ENCODE results near the gene NUB1.

Gene NUB1

DNA sequence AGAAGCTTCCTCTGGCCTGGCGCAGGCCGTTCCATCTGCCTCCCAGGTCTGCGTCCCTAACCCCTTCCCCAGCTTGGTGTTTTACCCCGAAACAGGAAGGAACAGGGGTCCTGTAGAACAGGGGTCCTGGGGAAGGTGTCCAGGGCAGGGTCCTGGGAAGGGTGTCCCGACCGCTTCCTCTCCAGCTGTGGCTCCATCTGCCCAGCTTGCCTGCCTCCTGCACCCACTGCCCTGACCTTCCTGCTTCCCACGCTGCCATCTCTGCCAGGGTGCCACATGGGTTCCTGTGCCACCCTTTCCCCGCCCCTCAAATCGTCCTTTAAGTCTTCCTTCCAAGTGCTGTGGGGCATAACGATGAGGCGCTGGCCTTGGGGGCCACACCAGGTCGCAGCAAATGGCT lies 35.8 kb downstream of the NUB1 start:
- DNase-seq (ENCODE audit: low read depth, low spot score) = no peak

DNA sequence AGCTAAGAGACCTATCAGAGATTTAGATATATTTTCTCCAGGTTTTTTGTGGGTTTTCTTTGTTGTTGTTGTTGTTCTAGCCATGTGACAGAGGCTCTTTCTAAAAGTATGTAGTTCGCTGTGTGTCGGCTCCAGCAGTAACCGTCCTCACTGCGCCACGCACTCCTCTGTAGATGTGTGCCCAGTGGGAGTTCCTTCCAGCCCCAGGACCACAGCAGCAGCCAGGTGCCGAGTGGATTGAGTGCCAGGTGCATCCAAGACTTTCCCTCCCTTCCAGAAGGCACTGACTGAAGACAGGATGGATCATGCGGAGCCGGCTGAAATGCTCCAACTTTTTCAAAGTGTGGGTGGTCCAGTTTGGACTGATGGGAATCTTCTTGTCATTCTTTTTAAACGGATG lies 36.4 kb downstream of the NUB1 start:
- DNase-seq (ENCODE audit: low read depth, low spot score) = no peak

DNA sequence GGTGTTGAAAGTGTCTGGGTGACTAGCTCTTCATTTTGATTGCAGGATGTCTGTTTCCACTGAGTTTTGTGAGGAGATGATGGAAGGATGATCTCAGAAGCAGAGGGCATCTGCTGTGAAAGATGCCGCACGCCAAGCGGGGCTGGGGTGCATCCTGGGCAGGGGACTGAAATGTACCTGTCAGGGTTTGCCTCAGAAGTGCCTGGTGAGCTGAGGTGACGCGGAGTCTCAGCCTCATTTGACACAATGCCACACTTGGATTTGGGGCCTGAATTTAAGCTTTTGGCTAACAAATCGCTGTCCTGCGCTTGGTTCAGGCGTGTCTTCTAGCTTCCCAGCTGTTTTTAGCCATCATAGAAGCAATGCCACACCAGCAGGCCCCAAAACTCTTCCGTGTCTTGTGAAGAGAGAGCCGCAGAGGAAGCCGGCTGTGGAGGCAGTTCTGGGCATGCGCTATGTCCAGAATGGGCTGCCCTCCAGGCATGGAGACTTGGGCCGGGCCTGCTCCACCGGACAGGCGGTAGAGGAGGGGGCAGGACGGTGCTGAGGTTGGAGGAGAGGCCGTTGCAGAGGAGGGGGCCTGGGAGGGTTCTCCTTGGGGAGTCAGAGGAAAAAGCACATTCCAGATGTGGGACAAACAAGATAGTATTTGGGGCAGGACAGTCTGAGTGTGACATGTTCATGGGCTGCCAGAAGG lies 37.0 kb downstream of the NUB1 start:
- DNase-seq (ENCODE audit: low read depth, low spot score) = no peak

DNA sequence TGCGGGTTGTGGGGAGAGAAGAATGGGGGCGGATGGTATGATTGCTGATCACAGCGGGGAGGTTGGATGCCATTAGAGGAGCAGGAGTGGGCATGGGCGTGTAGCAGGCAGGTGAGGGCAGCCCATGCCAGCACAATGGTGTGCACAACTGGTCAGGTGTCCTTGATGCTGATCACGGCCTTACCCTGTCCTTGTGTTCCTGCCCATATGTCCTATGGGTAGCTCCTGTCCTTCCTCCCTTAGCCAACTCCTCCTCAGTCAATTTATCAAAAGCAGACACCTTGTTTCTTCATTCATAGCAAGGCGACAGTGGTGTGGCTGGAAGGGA lies 37.5 kb downstream of the NUB1 start:
- DNase-seq (ENCODE audit: low read depth, low spot score) = no peak

DNA sequence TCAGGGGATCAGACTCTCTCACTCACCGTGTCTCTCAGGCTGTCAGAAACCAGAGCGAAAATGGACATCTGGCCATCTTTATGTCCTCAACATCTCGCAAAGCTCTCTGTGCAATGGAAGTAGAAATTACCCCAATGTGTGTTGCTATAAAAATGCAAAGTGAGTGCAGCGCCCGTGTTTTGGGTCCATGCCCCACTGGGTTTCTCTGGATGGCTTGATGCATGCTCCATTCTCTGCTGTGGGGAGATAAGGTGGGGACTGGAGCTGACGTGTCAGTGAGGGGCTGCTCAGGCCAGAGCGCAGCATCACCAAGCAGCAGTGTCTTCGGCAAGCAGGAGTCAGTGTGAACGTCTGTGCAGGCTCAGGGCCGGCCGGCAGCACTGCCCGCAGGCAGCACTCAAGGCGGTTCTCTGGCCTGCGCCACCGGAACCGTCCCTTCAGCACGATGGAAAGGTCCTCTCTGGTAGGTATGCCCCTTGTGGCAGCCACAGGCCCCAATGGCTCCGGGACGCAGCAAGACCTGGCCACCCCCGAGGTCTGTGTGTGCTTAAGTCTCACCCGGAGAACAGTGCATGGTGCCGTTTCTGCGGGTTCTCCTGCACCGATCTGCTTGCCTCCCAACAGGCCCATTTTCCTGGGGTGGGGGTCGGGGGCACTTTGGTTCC lies 38.1 kb downstream of the NUB1 start:
- DNase-seq (ENCODE audit: low read depth, low spot score) = no peak

DNA sequence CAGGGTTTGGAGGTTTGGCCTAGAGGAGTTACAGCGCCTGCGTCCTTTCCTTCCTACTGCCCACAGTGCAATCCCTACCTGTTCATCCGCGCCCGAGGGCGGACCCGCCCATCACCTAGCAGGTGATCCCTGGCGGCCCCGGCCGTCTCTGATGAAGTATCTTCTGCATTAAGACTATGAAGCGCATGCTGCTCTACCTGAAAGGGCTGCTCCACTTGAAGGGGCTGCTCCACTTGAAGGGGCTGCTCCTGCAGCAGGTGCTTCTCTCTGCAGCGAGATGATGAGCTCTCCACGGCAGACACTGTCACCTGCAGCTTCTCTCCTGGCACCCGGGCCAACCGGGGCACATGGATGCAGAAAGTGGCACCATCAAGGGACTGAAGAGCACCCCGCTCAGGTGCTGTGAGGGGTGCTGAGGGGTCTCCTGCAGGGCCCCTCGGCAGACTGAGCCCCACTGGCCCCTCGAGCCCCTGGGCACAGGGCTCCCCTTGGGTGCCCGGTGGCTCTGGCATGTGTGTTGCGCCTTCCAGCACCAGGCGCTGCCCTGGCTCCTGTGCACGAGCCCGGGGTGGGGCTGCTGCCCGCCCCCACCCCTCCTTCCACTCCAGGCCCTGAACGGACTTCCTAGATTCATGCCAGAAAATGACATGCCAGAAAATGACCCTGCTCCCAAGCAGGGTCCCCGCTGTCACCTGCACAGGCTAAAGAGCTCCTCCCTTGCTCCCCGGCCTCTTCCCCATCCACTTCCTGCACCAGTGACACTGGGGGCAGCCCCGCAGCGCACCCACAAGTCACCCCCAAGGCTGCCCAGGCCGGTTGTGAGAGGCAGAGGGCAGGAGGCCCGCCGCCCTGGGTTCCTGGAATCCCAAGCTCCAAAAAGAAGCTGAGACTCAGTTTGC lies 38.8 kb downstream of the NUB1 start:
- DNase-seq (ENCODE audit: low read depth, low spot score) = no peak

DNA sequence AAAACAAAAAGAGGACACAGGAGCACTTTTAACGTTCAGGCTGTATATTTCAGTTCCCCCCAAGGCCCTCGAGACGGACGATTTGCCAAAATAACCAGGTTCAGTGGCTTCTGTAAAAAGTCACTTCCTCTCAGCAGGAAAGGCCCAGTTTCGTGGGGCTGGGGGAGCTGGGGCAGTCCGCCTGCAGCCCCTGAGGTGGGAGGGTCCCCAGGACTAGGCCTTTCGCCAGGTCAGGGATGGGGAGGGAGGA lies 39.4 kb downstream of the NUB1 start:
- no peak for DNase-seq (ENCODE audit: low read depth, low spot score)

DNA sequence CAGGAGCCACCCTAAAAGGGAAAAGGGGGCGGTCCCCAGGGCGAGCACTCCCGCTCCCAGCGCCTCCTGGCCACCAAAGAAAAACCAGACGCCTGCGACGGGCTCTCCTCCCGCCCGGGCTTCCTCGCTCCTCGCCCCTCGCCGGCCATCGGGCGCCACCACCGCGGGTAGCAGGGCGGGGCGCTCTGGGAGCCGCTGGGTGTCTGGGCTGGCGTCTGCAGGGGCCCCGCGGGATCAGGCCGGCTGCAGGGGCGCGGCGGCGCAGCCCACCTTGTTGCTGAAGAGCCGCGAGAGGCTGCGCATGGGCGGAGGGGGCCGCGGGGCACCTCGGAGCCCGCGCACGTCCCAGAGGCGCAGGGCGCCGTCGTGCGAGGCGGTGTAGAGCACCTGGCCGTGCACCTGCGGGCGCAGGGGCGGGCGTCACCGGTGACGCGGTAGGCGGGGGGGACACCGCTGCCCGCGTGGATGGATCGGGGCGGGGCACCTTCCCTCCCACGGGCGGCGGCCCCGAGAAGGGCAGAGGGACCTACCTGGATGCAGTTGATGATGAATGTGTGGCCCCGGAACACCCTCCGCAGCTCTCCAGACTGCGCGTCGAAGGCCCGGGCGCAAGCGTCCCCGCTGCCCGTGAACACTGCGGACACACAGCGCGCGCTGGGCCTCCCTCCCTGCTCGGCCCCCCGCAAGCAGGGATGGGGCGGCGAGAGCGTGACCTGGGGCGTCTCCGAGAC lies 39.9 kb downstream of the NUB1 start:
- no peak for DNase-seq (ENCODE audit: low read depth, low spot score)

DNA sequence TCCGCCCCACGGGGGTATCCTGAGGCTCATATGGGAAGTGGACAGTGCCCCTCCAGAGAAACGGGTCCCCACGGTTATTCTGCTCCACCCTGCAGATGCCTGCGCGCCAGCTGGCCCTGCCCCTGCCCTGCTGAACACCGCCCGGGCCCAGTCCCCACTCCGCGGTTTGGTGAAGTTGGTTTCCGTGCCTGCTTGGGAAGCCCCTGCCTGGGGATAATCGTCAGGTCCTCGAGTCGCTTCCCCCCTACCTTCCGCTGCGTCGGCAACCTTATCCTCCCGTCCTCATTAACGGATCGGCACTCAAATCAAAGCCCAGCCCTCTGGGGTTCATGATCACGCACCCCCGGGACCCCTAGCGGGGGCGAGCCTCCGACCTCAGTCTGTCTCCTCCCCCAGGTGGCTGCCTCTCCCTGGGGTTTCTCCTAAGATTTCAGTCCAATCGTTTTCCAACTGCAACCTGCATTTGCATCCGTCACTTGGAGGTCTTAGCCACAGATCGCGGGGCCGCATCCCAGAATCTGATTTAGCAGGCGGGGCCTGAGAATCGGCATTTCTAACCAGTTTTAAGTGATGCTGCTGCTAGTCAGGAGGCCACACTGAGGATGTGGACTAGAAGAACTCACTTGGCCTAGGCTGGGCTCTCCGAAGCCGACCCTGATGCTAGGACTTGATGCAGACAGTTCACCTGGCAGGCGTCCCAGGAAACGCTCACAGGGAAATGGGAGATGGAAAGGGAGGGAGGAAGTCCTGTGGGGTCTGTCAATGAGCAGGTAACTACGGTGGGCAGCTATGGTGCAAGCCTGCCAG lies 40.7 kb downstream of the NUB1 start:
- DNase-seq (ENCODE audit: low read depth, low spot score) = no peak

DNA sequence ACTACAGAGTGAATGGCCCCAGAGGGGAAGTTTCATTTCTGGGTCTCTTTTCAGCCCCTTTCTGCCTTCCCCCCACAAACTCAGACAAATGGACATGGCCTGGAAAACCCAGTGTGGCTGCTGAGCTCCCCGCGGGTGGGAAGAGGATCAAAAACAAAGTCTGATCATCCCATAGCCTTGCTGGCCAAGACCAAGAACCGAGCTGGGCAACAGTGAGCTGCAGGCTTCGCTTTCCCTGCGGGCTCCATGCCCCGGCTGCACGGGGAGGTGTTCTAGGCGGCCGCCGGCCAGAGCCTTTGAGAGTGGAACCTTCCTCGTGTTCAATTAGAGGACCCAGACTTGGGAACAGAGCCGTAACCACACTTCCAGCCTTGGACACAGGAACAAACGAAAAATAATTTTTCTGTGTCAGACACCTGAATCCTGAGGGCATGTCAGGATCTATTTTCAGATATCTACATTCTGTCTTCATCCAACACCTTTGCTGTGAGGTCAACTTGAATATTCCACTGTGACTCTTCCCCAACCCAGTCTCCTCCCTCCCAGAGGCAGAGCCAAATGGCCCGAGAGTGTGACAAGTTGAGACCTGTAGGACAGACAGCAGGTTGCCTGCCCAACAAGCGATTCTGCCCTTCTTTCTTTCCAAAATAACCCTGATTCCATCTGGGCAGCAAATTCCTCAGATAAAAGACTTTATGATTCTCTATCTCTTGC lies 42.2 kb downstream of the NUB1 start:
- no peak for DNase-seq (ENCODE audit: low read depth, low spot score)

DNA sequence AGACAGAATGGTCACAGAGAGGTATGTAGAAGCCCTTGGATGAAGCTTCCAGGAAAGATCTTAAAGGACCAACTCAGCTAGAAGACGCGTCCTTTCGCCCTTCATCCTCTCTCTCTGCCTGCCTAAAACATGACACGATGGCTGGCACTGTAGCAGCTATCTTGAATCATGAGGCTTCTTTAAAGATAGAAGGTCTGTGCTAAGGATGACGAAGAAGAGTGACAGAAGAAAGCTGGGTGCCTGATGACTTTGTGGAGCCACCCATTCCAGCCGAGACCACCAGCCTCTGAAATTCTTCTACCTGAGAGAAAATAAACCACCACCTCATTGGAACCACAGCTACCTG lies 42.7 kb downstream of the NUB1 start:
- DNase-seq (ENCODE audit: low read depth, low spot score) = no peak

DNA sequence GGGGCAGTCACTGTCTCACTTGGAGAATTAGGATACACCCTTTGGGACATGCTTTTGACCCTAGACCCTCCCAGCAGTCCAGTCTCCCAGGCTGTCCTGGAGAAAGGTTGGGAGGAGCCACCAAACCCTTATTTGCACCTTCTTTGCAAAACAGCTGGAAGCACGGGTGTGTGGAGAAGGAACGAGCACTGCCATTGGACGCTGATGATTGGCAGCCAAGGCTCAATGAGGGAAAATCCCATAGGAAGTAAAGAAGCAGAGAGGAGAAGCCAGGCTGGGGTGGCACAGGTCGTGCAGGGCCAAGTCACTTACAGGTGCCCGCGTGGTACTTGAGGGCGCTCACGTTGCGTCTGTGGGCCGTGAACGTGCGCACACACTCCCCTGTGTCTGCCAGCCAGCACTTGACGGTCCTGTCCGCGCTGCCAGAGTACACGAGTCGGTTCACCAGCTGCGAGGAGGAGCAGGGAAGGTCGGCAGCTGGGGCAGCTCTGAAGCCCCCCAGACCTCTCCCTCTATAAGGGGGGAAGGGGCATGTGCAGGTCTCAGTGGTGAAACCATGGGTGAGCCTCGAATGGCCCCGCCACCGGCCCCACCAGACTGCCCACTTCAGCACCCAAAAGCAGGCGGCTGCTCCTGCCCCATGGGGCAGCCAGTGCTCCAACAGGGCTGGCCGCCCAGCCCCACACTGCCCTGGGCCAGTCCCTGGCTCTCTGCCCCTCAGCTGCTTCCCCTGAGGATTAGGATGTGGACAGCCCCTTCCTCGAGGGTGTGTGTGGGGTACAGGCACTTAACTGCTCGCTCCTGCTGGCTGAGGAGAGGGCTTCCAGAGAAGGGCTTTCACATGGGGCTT lies 43.4 kb downstream of the NUB1 start:
- DNase-seq (ENCODE audit: low read depth, low spot score) = no peak

DNA sequence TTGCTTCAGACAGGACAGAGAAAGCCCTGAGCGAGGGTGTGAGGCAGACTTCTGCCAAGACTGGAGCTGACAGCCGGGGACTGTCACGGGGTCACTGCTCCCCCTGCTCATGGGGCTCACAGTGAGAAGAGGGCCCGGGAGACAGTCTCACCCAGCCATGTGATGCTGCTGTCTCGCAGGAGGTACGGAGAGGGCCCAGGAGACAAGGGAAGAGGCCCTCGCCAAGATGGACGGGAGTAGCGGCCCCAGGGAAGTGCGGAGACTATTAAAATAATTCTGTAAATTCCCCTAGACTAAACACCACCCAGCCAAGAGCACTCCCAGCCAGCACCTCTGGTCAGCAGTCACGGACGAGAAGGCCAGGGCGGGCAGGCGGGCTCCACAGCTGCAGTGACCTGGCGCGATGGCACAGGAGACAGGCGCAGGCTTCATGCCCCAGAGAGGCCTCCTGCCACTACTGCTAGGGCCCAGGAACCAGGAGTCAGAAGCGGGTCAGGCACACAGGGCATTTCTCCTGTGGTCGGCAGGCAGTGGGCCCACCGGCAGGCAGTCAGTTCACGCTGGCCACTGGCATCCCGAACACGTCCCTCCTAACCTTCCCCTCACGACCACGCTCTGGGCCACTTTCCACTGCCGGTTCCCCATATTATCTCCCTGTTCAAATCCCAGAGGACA lies 44.2 kb downstream of the NUB1 start:
- no peak for DNase-seq (ENCODE audit: low read depth, low spot score)

DNA sequence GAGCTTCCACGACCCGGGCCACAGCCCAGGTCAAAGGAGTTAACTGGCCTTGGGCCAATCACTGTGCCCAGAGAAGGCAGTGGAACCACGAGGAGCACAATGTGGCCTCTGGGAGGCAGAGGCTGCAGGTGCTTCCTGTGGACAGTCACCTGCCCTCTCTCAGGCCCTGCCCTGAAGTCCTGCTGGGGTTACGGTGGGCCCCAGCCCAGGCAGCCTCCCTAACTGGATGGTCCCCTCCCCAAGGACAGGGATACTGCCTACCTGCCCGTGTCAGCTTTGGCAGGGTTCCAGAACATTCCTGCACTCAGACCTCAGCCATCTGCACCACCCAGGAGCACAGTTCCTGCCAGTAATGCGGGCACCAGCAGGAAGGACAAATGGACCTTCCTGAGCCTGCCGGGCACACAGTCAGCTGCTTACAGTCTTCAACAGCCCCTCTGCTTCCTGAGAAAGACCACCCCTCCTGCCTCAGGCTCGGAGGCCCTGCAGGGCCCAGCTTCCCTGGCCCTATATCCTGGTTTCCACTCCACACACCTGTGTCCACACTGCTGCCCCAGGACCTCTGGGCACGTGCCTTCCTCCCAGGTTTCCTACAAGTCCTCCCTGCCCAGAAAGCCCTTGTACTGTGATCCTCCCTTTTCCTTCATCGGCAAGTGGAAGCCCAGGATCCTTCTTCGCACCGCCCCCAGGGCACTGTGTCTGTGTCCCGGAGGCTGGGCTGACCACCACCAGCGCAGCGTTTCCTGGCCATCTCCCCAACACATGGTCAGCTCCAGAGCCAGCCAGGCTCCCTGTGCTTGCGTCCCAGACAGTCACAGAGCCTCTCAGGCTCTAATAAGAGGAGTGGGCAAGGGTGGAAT lies 44.9 kb downstream of the NUB1 start:
- DNase-seq (ENCODE audit: low read depth, low spot score) = no peak

DNA sequence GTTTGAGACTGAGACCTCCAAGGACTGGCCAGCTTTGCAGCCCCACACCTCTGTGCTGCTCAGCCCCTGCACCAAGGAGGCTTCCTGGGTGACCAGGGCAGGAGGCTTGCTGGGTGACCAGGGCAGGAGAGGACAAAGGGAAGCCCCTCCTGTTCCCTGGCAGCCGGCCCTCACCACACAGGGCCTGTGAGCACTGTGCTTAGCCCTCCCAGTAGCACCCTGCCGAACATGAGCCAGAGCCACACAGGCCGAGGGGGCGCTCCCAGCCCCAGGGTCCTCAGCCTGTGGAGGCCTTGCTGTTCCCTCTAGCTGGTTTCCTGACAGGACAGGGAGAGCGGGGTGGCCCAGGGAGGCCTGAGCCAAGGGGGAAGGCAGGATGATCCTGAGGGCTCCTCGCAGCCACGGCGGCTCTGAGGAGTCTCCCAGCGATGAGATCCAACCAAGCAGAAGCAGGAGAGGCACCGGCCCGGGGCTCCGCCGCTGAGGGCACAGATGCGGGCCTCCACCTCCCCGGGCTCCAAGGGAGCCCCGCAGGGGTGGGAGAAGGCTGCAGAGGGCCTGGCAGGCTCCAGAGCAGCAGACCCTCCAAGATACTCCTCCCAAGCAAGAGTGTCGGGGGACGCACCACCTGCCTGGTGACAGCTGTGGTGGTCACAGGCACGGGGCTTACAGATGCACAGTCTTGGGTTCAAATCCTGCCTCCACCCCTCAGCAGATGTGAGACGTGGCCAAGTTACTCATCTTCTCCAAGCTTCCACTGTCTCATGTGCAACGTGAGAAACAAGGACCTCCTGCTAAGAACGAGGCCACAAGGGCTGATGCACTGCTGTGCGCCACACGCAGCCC lies 45.8 kb downstream of the NUB1 start:
- no peak for DNase-seq (ENCODE audit: low read depth, low spot score)

DNA sequence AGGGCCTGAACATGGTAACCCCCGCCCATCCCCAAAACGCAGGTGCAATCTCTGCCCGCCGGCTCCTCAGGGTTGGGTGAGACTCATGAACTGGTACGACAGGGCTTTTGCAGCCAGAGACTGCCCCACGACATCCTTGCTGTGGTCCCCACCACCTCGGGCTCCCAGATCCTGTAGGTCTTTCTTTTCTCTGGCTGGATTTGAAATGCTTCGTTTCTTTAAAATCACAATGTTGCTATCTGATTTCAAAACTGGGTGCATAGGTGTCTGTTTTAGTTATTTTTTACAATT lies 46.3 kb downstream of the NUB1 start:
- DNase-seq (ENCODE audit: low read depth, low spot score) = no peak

DNA sequence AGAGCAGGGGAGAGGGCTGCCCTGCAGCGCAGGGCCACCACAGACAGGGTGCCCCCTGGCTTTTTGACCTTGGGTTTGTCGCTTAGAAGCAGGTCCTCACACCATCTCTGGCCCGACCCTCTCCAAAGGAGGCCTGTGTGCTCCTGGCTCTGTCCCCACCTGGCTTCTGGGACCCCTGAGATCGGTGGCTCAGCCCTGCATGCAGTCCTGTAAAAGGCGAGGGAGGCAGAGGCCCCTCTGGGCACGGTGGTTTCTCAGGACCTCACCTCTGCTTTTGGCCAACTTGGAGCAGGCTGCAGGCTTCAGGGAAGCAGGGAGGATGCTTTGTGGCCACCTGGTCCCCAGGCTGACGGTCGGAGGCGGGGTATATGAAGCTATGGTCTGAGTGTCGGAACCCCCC lies 46.8 kb downstream of the NUB1 start:
- DNase-seq (ENCODE audit: low read depth, low spot score) = no peak

Measured in smooth muscle cell of the brain vasculature (primary cell).